Hepatic stellate cell (primary cell): ENCODE data around the gene PIGH.
"Not testable (repeated sequence)": the region's sequence is repeated elsewhere in the genome, so short reads cannot be mapped to it uniquely, and the experiment has no call there.

Experiments
- DNase-seq: peaks from one replicate; pipeline ENCODE4 v3.0.0; 2011; ENCODE audit warnings: low spot score

Gene PIGH

GRCh38 chr14:67609642-67610310, 9.7 kb upstream of the PIGH start:
- DNase-seq: no peak

GRCh38 chr14:67607646-67608045, 7.6 kb upstream of the PIGH start:
- no peak for DNase-seq

GRCh38 chr14:67602995-67603545, 3.0 kb upstream of the PIGH start:
- no peak for DNase-seq

- no peak for DNase-seq
These were observed 2.0 kb upstream of the PIGH start for GRCh38 chr14:67602076-67602475.

- not testable (repeated sequence) for DNase-seq
These were observed 500 bp upstream of the PIGH start for GRCh38 chr14:67600562-67600974.

GRCh38 chr14:67595392-67595791, 4.7 kb downstream of the PIGH start:
- no peak for DNase-seq

- not testable (repeated sequence) for DNase-seq
These were observed 6.4 kb downstream of the PIGH start for GRCh38 chr14:67593650-67594049.

- DNase-seq: no peak
These were observed 10.8 kb downstream of the PIGH start for GRCh38 chr14:67589204-67589770.

- DNase-seq: no peak
These were observed 13.7 kb downstream of the PIGH start for GRCh38 chr14:67586369-67586768.

- no peak for DNase-seq
These were observed 15.1 kb downstream of the PIGH start for GRCh38 chr14:67584978-67585377.

GRCh38 chr14:67583711-67584644, 16.1 kb downstream of the PIGH start:
- peak; percentile 69 for DNase-seq

- no peak for DNase-seq
These were observed 18.0 kb downstream of the PIGH start for GRCh38 chr14:67582061-67582460.

GRCh38 chr14:67581643-67582042, 18.4 kb downstream of the PIGH start:
- no peak for DNase-seq

- DNase-seq: no peak
These were observed 19.5 kb downstream of the PIGH start for GRCh38 chr14:67580336-67581171.

- DNase-seq: no peak
These were observed 20.4 kb downstream of the PIGH start for GRCh38 chr14:67579636-67580035.

GRCh38 chr14:67579040-67579439, 21.0 kb downstream of the PIGH start:
- DNase-seq: no peak

- no peak for DNase-seq
These were observed 21.9 kb downstream of the PIGH start for GRCh38 chr14:67577909-67578749.

GRCh38 chr14:67577181-67577808, 22.8 kb downstream of the PIGH start:
- peak; percentile 42 for DNase-seq

- DNase-seq: no peak
These were observed 23.7 kb downstream of the PIGH start for GRCh38 chr14:67576216-67576955.

GRCh38 chr14:67575684-67576083, 24.4 kb downstream of the PIGH start:
- DNase-seq: no peak
